Stomach (tissue), 9 donors: ENCODE measurements around the gene MCM3AP. TPM values are rescaled to one million over a fixed set of nuclear protein-coding genes. Genes with fewer than 3 reads are reported as not detected.
"Not testable (repeated sequence)": the region's sequence is repeated elsewhere in the genome, so short reads cannot be mapped to it uniquely, and the experiment has no call there.

Experiments used
- DNase-seq, 2 donors: peaks; one replicate each; pipeline versions ENCODE4 v3.0.0 to v3.0.0-alpha.2; 2013 to 2019
- H3K27ac ChIP-seq, 5 donors: fragments of 200-600 bp in 4 of 5; sonication (generic) in 4 of 5; one replicate each; pipeline ENCODE4 v1.5.1; 2013 to 2019; ENCODE audit warnings: mild to moderate bottlenecking in 1 of 5, moderate library complexity in 1 of 5
- H3K27me3 ChIP-seq, 3 donors: fragments of 200-600 bp; sonication (generic); one replicate each; pipeline ENCODE4 v1.5.1; 2017 to 2019; ENCODE audit warnings: mixed run types in 1 of 3
- H3K36me3 ChIP-seq, 4 donors: fragments of 200-600 bp; sonication (generic); 1 replicate in 3 of 4; 2 replicates in 1 of 4; pipeline ENCODE4 v1.5.1; 2016 to 2019
- H3K4me1 ChIP-seq, 4 donors: fragments of 200-600 bp; sonication (generic); one replicate each; pipeline ENCODE4 v1.5.1; 2016 to 2019
- H3K4me3 ChIP-seq, 4 donors: fragments of 200-600 bp; sonication (generic) in 3 of 4; one replicate each; pipeline ENCODE4 v1.5.1; 2016 to 2019; ENCODE audit warnings: mild to moderate bottlenecking in 1 of 4
- H3K9me3 ChIP-seq, 4 donors: fragments of 200-600 bp; sonication (generic); one replicate each; pipeline ENCODE4 v1.5.1; 2016 to 2019
- EP300 ChIP-seq: sonication (generic); formaldehyde crosslinking; IDR thresholded peaks from one replicate; pipeline ENCODE4 v1.6.1; 2017; ENCODE audit warnings: antibody characterized with exemption
- POLR2A ChIP-seq, 4 donors: fragments of 450-650 bp; IDR thresholded peaks; one replicate each; pipeline ENCODE4 v1.6.1; 2016; ENCODE audit warnings: antibody characterized with exemption in 4 of 4, control low read depth in 2 of 4, mild to moderate bottlenecking in 1 of 4, moderate library complexity in 1 of 4
- POLR2AphosphoS5 ChIP-seq, 3 donors: sonication (generic); formaldehyde crosslinking; IDR thresholded peaks; one replicate each; pipeline ENCODE4 v1.6.1; 2016; ENCODE audit warnings: antibody characterized with exemption in 3 of 3
- WGBS, 5 donors: extraction: QIAGEN DNeasy Blood & Tissue Kit in 3 of 5; methylation state at CpG; one replicate each; pipeline versions ENCODE4 v1.1.5 to v1.1.7; 2013 to 2018; 5-methylcytosine and 5-hydroxymethylcytosine counted together
- intact Hi-C: fragments of 100-400 bp; cut with DNase I; formaldehyde crosslinking; loops from one replicate; pipeline ENCODE4 v1.15.1; 2023; ENCODE audit warnings: low total_unique reads
- polyA plus RNA-seq, 3 donors: library from polyadenylated mRNA; stranded (reverse); fragments of 200-250 nt; gene quantifications; one replicate each; pipeline ENCODE4 v1.2.3, GENCODE V29; 2013
- total RNA-seq, 5 donors: library from RNA; depleted of rRNA; stranded (reverse); fragments of >200 nt; gene quantifications; one replicate each; pipeline versions ENCODE4 v1.1.0 to v1.2.3, GENCODE V29; 2014 to 2016
- TF ChIP-seq, protein P1 (sequence below), 7 experiments: fragments of 450-650 bp in 4 of 7; fragments of 200-600 bp in 3 of 7; sonication (generic) in 3 of 7; IDR thresholded peaks; one replicate each; pipeline ENCODE4 v1.5.1; 2016 to 2019; ENCODE audit warnings: antibody characterized with exemption in 7 of 7, control low read depth in 2 of 7, mild to moderate bottlenecking in 1 of 7
- donor health status: healthy with polysubstance abuse.
- donor health status: Bipolar disorder and iron deficiency.
- donor health status: healthy.

The MCM3AP gene
- total and polyA plus RNA-seq, 8 donors: 18.9 to 555 (median 57.4) TPM

- Histone ChIP-seq H3K4me1 (no peaks in the 10 kb centered on the region), H3K9me3 (no peaks in the 10 kb centered on the region), H3K27ac (no peak overlapping the region), H3K36me3 (peaks cover 43 to 94% (median 86%) of the 10 kb centered on the region in 4 donors), H3K27me3 (no peaks in the 10 kb centered on the region), H3K4me3 (no peak overlapping the region)
- intact Hi-C loops: no loop called here
- no peak for TF ChIP-seq POLR2AphosphoS5 (IDR thresholded peaks at IDR 0.05)
- TF ChIP-seq POLR2A (IDR thresholded peaks at IDR 0.05): no peak
- TF ChIP-seq, protein P1, sequence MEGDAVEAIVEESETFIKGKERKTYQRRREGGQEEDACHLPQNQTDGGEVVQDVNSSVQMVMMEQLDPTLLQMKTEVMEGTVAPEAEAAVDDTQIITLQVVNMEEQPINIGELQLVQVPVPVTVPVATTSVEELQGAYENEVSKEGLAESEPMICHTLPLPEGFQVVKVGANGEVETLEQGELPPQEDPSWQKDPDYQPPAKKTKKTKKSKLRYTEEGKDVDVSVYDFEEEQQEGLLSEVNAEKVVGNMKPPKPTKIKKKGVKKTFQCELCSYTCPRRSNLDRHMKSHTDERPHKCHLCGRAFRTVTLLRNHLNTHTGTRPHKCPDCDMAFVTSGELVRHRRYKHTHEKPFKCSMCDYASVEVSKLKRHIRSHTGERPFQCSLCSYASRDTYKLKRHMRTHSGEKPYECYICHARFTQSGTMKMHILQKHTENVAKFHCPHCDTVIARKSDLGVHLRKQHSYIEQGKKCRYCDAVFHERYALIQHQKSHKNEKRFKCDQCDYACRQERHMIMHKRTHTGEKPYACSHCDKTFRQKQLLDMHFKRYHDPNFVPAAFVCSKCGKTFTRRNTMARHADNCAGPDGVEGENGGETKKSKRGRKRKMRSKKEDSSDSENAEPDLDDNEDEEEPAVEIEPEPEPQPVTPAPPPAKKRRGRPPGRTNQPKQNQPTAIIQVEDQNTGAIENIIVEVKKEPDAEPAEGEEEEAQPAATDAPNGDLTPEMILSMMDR (IDR thresholded peaks at IDR 0.05): no peak
- TF ChIP-seq EP300: no peak
- DNase-seq: no peak
- 88 to 92% (median 89%) methylated on average over 17 to 18 of the region's 18 CpGs for WGBS, 5 donors
Observed at GRCh38 chr21:46205166-46205565, 80.2 kb downstream of the MCM3AP start.

GRCh38 chr21:46203203-46203600 lies 82.2 kb downstream of the MCM3AP start:
- TF ChIP-seq, protein P1 (IDR thresholded peaks at IDR 0.05): no peak
- TF ChIP-seq EP300: no peak
- TF ChIP-seq POLR2A (IDR thresholded peaks at IDR 0.05): no peak
- no peak for TF ChIP-seq POLR2AphosphoS5 (IDR thresholded peaks at IDR 0.05)
- H3K27me3 ChIP-seq: no peaks in the 10 kb centered on the region
- 95 to 98% (median 96%) methylated on average over 8 of the region's 8 CpGs for WGBS, 5 donors

GRCh38 chr21:46202592-46203202 lies 82.7 kb downstream of the MCM3AP start:
- no peak for DNase-seq
- intact Hi-C loops: no loop called here
- 86 to 95% (median 89%) methylated on average over 6 of the region's 6 CpGs for WGBS, 5 donors
- H3K36me3 ChIP-seq: peaks cover 34 to 92% (median 80%) of the 10 kb centered on the region in 4 donors
- no peaks in the 10 kb centered on the region for H3K4me1 ChIP-seq
- H3K27me3 ChIP-seq: no peaks in the 10 kb centered on the region
- no peak overlapping the region for H3K4me3 ChIP-seq
- no peaks in the 10 kb centered on the region for H3K9me3 ChIP-seq
- H3K27ac ChIP-seq: no peak overlapping the region
- no peak for TF ChIP-seq EP300
- TF ChIP-seq, protein P1 (IDR thresholded peaks at IDR 0.05): no peak
- no peak for TF ChIP-seq POLR2A (IDR thresholded peaks at IDR 0.05)
- TF ChIP-seq POLR2AphosphoS5 (IDR thresholded peaks at IDR 0.05): no peak

More at GRCh38 chr21:46203203-46203600, 82.2 kb downstream of the MCM3AP start:
- H3K36me3 ChIP-seq: peaks cover 34 to 92% (median 82%) of the 10 kb centered on the region in 4 donors
- no peak overlapping the region for H3K4me3 ChIP-seq
- H3K4me1 ChIP-seq: no peaks in the 10 kb centered on the region
- no peak for DNase-seq
- H3K9me3 ChIP-seq: no peaks in the 10 kb centered on the region
- intact Hi-C loops: no loop called here
- H3K27ac ChIP-seq: no peak overlapping the region

GRCh38 chr21:46200877-46201803 lies 84.3 kb downstream of the MCM3AP start:
- H3K4me3 ChIP-seq, DNase-seq, H3K4me1 ChIP-seq, intact Hi-C loops, H3K9me3 ChIP-seq, H3K27me3 ChIP-seq, H3K27ac ChIP-seq: not testable (repeated sequence)
- 87 to 100% (median 94%) methylated on average over 2 to 4 of the region's 8 CpGs for WGBS, 5 donors
- H3K36me3 ChIP-seq: peaks cover 27 to 92% (median 80%) of the 10 kb centered on the region in 4 donors
